GM19328 (cell line): Measurements from ENCODE around the gene PPP4R1.

Source experiments
- ATAC-seq: cut with Tn5 transposase; IDR thresholded peaks from one replicate; pipeline ENCODE4 v1.9.1; 2021; ENCODE audit warnings: mild to moderate bottlenecking, moderate library complexity; ENCODE audit not compliant: unreplicated experiment

The PPP4R1 gene

GRCh38 chr18:9596226-9596625 is 18.1 kb downstream of the PPP4R1 start:
- ATAC-seq: no peak

GRCh38 chr18:9594823-9595596 is 19.3 kb downstream of the PPP4R1 start:
- ATAC-seq: no peak

GRCh38 chr18:9587924-9588323 is 26.4 kb downstream of the PPP4R1 start:
- ATAC-seq: no peak

GRCh38 chr18:9586814-9587213 is 27.5 kb downstream of the PPP4R1 start:
- no peak for ATAC-seq

GRCh38 chr18:9581667-9582066 is 32.7 kb downstream of the PPP4R1 start:
- no peak for ATAC-seq

- no peak for ATAC-seq
These were observed 36.1 kb downstream of the PPP4R1 start for GRCh38 chr18:9578306-9578705.

GRCh38 chr18:9577361-9577760 is 37.0 kb downstream of the PPP4R1 start:
- ATAC-seq: no peak

GRCh38 chr18:9575558-9575957 is 38.8 kb downstream of the PPP4R1 start:
- ATAC-seq: no peak

GRCh38 chr18:9574473-9575115 is 39.8 kb downstream of the PPP4R1 start:
- no peak for ATAC-seq

- ATAC-seq: no peak
These were observed 42.8 kb downstream of the PPP4R1 start for GRCh38 chr18:9571546-9571945.

GRCh38 chr18:9570255-9570654 is 44.1 kb downstream of the PPP4R1 start:
- ATAC-seq: no peak

GRCh38 chr18:9569178-9569577 is 45.2 kb downstream of the PPP4R1 start:
- no peak for ATAC-seq

- ATAC-seq: no peak
These were observed 46.2 kb downstream of the PPP4R1 start for GRCh38 chr18:9568186-9568585.

- ATAC-seq: no peak
These were observed 49.0 kb downstream of the PPP4R1 start for GRCh38 chr18:9565407-9565806.

GRCh38 chr18:9563331-9563730 is 51.0 kb downstream of the PPP4R1 start:
- ATAC-seq: no peak

GRCh38 chr18:9562584-9562983 is 51.8 kb downstream of the PPP4R1 start:
- no peak for ATAC-seq

- ATAC-seq: no peak
These were observed 52.6 kb downstream of the PPP4R1 start for GRCh38 chr18:9561759-9562158.

- ATAC-seq: no peak
These were observed 55.1 kb downstream of the PPP4R1 start for GRCh38 chr18:9559253-9559652.

- no peak for ATAC-seq
These were observed 55.8 kb downstream of the PPP4R1 start for GRCh38 chr18:9558387-9559064.

GRCh38 chr18:9557250-9557943 is 57.0 kb downstream of the PPP4R1 start:
- no peak for ATAC-seq

- ATAC-seq: no peak
These were observed 61.7 kb downstream of the PPP4R1 start for GRCh38 chr18:9552616-9553015.
